HUES64 (cell line): ENCODE measurements around the gene LTBP4.

Source experiments
- H3K27ac ChIP-seq: 2 replicates; pipeline ENCODE4 v1.7.0; 2013; ENCODE audit warnings: low read depth, low read length, inconsistent platforms
- H3K27me3 ChIP-seq: 2 replicates; pipeline ENCODE4 v1.6.1; 2013; ENCODE audit warnings: mild to moderate bottlenecking, low read length; ENCODE audit not compliant: insufficient read depth
- H3K36me3 ChIP-seq: 2 replicates; pipeline ENCODE4 v1.6.1; 2013; ENCODE audit warnings: mild to moderate bottlenecking, low read length; ENCODE audit not compliant: insufficient read depth
- H3K4me1 ChIP-seq: 2 replicates; pipeline ENCODE4 v1.6.1; 2013; ENCODE audit warnings: mild to moderate bottlenecking, low read length, moderate library complexity; ENCODE audit not compliant: insufficient read depth
- H3K4me3 ChIP-seq: 2 replicates; pipeline ENCODE4 v1.5.1; 2013; ENCODE audit warnings: mild to moderate bottlenecking, low read length, moderate library complexity
- H3K9ac ChIP-seq: 2 replicates; pipeline ENCODE4 v1.6.1; 2013; ENCODE audit warnings: mild to moderate bottlenecking, low read depth, low read length
- H3K9me3 ChIP-seq: 2 replicates; pipeline ENCODE4 v1.6.1; 2013; ENCODE audit warnings: low read depth, low read length; ENCODE audit not compliant: insufficient read depth
- WGBS: fragments of 150-250, 120-280 bp; methylation state at CpG from one replicate; pipeline ENCODE4 v1.1.7; 2013; ENCODE audit warnings: missing lambda C conversion rate; 5-methylcytosine and 5-hydroxymethylcytosine counted together

LTBP4 gene

DNA sequence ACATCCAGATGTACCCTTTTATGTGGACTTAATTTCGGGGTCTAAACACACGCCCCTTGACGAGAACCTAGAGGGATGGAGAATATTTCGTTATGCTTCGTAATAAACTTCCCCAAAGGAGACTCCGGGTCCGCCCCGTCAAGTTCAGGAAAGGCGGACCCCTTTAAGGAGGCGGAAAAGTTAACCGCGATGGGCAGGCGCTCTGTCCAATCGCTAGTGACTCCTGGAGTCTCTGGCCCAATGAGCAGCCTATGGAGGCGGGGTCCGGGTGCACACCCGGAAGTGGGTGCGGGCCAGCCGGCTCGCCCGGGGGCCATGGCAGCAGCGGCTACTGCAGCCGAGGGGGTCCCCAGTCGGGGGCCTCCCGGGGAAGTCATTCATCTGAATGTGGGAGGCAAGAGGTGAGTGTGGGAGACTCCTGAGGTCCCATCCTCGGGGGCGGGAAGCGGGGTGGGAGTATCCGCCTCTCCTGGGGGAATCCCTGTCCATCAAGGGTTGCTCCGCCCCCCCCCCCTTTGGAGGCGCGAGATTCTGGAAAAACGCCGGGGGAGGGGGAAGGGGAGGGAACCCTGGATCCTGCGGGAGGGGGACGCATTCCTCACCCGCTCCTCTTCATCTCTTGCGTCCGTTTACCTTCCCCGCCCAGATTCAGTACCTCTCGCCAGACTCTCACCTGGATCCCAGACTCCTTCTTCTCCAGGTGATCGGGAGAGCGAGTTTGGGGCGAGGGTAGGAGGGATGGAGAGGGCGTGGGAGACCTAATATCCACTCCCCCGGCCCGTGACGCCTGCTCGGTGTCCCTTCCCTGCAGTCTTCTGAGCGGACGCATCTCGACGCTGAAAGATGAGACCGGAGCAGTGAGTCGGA lies 24.4 kb upstream of the LTBP4 start, which contains the start of gene SHKBP1:
Gene SHKBP1, plus strand, starts transcription at position 289 of the 867 bp plus-strand sequence. Its CDS starts 27 bp downstream, at position 316.
- Histone ChIP-seq H3K4me3 (peak within 1 kb of the TSS; percentile 82), H3K36me3 (peaks cover 18% of the 10 kb centered on the region), H3K27ac (peak within 1 kb of the TSS; percentile 34; the same call in 1 of the 2 replicates), H3K9me3 (no peaks in the 10 kb centered on the region), H3K4me1 (no peaks in the 10 kb centered on the region), H3K9ac (peak within 1 kb of the TSS; percentile 60), H3K27me3 (no peaks in the 10 kb centered on the region; the same call in 1 of the 2 replicates)
- WGBS: 2% methylated on average over 45 of the region's 55 CpGs

- H3K27me3 ChIP-seq: no peaks in the 10 kb centered on the region
- WGBS: 77% methylated on average over 12 of the region's 12 CpGs
- H3K4me3 ChIP-seq: peak overlapping the region; percentile 4; the same call in 1 of the 2 replicates
- H3K27ac ChIP-seq: no peak overlapping the region
- no peaks in the 10 kb centered on the region for H3K9me3 ChIP-seq
- H3K9ac ChIP-seq: no peak overlapping the region
- peaks cover 26% of the 10 kb centered on the region for H3K36me3 ChIP-seq
- no peaks in the 10 kb centered on the region for H3K4me1 ChIP-seq
These were observed 22.7 kb upstream of the LTBP4 start for GRCh38 chr19:40578442-40578908.

DNA sequence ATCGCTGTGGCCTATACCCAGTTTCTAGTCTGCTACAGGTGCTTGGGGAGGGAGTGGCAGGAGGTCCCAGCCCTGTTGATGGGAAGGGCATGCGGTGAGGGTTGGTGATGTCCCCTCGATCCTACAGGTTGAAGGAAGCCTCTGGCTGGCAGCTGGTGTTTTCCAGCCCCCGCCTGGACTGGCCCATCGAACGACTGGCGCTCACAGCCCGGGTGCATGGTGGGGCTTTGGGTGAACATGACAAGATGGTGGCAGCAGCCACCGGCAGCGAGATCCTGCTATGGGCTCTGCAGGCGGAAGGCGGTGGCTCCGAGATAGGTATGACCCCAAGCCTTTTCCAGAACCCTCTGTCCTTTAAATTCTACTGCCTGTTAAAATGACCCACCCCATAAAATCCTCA lies 20.6 kb upstream of the LTBP4 start:
- Histone ChIP-seq H3K9me3 (no peaks in the 10 kb centered on the region), H3K9ac (no peak overlapping the region), H3K27ac (no peak overlapping the region), H3K36me3 (peaks cover 33% of the 10 kb centered on the region), H3K4me3 (no peak overlapping the region), H3K4me1 (no peaks in the 10 kb centered on the region), H3K27me3 (no peaks in the 10 kb centered on the region)
- 98% methylated on average over 13 of the region's 13 CpGs for WGBS

- WGBS: 95% methylated on average over 5 of the region's 5 CpGs
- no peaks in the 10 kb centered on the region for H3K9me3 ChIP-seq
- H3K4me3 ChIP-seq: no peak overlapping the region
- no peak overlapping the region for H3K27ac ChIP-seq
- H3K36me3 ChIP-seq: peaks cover 34% of the 10 kb centered on the region
- no peaks in the 10 kb centered on the region for H3K4me1 ChIP-seq
- H3K9ac ChIP-seq: no peak overlapping the region
- no peaks in the 10 kb centered on the region for H3K27me3 ChIP-seq
These were observed 19.6 kb upstream of the LTBP4 start for GRCh38 chr19:40581531-40581930.

DNA sequence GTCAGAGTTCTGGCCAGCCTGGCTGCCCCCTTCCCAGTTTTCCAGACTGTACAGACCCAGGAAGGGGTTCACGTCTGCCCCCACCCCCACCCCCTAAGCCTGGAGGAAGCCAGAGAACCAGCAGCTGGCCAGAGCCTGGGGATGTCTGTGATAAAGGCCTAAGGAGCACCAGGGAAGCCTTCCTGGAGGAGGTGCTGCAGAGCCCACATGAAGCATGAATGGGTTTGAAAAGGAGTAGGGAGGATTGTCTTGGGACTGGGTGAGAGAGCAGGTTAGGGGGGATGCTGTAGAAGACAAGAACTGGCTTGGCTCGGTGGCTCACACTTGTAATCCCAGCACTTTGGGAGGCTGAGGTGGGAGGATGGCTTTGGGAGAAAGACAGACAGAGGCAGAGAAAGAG lies 18.7 kb upstream of the LTBP4 start:
- no peaks in the 10 kb centered on the region for H3K9me3 ChIP-seq
- no peaks in the 10 kb centered on the region for H3K27me3 ChIP-seq
- no peak overlapping the region for H3K4me3 ChIP-seq
- peaks cover 38% of the 10 kb centered on the region for H3K36me3 ChIP-seq
- H3K27ac ChIP-seq: no peak overlapping the region
- WGBS: 81% methylated on average over 2 of the region's 2 CpGs
- no peak overlapping the region for H3K9ac ChIP-seq
- no peaks in the 10 kb centered on the region for H3K4me1 ChIP-seq

DNA sequence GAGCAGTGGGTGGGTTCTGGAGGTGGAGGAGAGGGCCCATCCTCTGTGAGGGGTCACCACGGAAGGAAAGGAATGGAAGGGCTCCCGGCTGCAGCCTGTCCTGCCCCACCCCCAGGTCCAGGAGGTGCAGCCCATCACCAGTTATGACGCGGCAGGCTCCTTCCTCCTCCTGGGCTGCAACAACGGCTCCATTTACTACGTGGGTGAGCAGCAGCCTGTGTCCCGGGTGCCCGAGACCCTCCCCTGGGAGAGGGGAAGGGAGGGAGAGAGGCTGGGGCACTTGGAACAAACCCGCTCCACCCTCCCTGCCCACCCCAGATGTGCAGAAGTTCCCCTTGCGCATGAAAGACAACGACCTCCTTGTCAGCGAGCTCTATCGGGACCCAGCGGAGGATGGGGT lies 17.9 kb upstream of the LTBP4 start:
- H3K4me1 ChIP-seq: no peaks in the 10 kb centered on the region
- H3K27ac ChIP-seq: no peak overlapping the region
- H3K36me3 ChIP-seq: peaks cover 44% of the 10 kb centered on the region
- H3K9me3 ChIP-seq: no peaks in the 10 kb centered on the region
- WGBS: 92% methylated on average over 12 of the region's 14 CpGs
- H3K9ac ChIP-seq: no peak overlapping the region
- H3K27me3 ChIP-seq: no peaks in the 10 kb centered on the region
- no peak overlapping the region for H3K4me3 ChIP-seq

- Histone ChIP-seq H3K9ac (no peak overlapping the region), H3K27me3 (no peaks in the 10 kb centered on the region), H3K27ac (no peak overlapping the region), H3K4me3 (no peak overlapping the region), H3K4me1 (no peaks in the 10 kb centered on the region), H3K9me3 (no peaks in the 10 kb centered on the region), H3K36me3 (peaks cover 47% of the 10 kb centered on the region)
- 84% methylated on average over 5 of the region's 5 CpGs for WGBS
These were observed 17.2 kb upstream of the LTBP4 start for GRCh38 chr19:40584007-40584406.

- Histone ChIP-seq H3K4me1 (no peaks in the 10 kb centered on the region), H3K9ac (no peak overlapping the region), H3K4me3 (no peak overlapping the region), H3K27me3 (no peaks in the 10 kb centered on the region), H3K36me3 (peaks cover 35% of the 10 kb centered on the region), H3K9me3 (no peaks in the 10 kb centered on the region), H3K27ac (no peak overlapping the region)
- WGBS: 90% methylated on average over 11 of the region's 11 CpGs
These were observed 15.8 kb upstream of the LTBP4 start for GRCh38 chr19:40585241-40585981.

GRCh38 chr19:40585982-40586422 lies 15.2 kb upstream of the LTBP4 start:
- 90% methylated on average over 2 of the region's 2 CpGs for WGBS
- H3K9ac ChIP-seq: no peak overlapping the region
- no peaks in the 10 kb centered on the region for H3K4me1 ChIP-seq
- no peak overlapping the region for H3K27ac ChIP-seq
- H3K9me3 ChIP-seq: no peaks in the 10 kb centered on the region
- peaks cover 29% of the 10 kb centered on the region for H3K36me3 ChIP-seq
- H3K4me3 ChIP-seq: no peak overlapping the region
- no peaks in the 10 kb centered on the region for H3K27me3 ChIP-seq

GRCh38 chr19:40586611-40587010 lies 14.6 kb upstream of the LTBP4 start:
- no peaks in the 10 kb centered on the region for H3K9me3 ChIP-seq
- WGBS: 96% methylated on average over 14 of the region's 14 CpGs
- H3K9ac ChIP-seq: no peak overlapping the region
- no peaks in the 10 kb centered on the region for H3K27me3 ChIP-seq
- no peaks in the 10 kb centered on the region for H3K4me1 ChIP-seq
- H3K4me3 ChIP-seq: no peak overlapping the region
- H3K27ac ChIP-seq: no peak overlapping the region
- peaks cover 29% of the 10 kb centered on the region for H3K36me3 ChIP-seq
